Natural killer cell (primary cell): ENCODE measurements around the gene ACAP3. TPM values are rescaled to one million over a fixed set of nuclear protein-coding genes. Genes with fewer than 3 reads are reported as not detected.

Source experiments
- ATAC-seq, 3 donors: fragments of 150-1000 bp in 2 of 3; fragments of 200-7000 bp in 1 of 3; cut with Tn5 transposase; 1 replicate in 1 of 3; 2 replicates in 2 of 3; pipeline ENCODE4 v1.10.0; 2021; ENCODE audit warnings: mild to moderate bottlenecking in 2 of 3, moderate library complexity in 2 of 3
- DNase-seq, 2 donors: peaks; one replicate each; pipeline versions ENCODE4 v3.0.0 to v3.0.0-alpha.2; 2013 to 2021; ENCODE audit warnings: mixed read lengths in 1 of 2
- H3K27ac ChIP-seq: one replicate; pipeline ENCODE4 v1.5.1; 2013; ENCODE audit warnings: mild to moderate bottlenecking, low read length
- H3K27me3 ChIP-seq: one replicate; pipeline ENCODE4 v1.6.1; 2013; ENCODE audit warnings: low read length; ENCODE audit not compliant: control insufficient read depth, insufficient read depth
- H3K36me3 ChIP-seq: one replicate; pipeline ENCODE4 v1.6.1; 2013; ENCODE audit warnings: low read length; ENCODE audit not compliant: control insufficient read depth, insufficient read depth
- H3K4me1 ChIP-seq: one replicate; pipeline ENCODE4 v1.6.1; 2013; ENCODE audit warnings: low read length; ENCODE audit not compliant: control insufficient read depth, insufficient read depth
- H3K4me3 ChIP-seq: one replicate; pipeline ENCODE4 v1.5.1; 2013; ENCODE audit warnings: low read length
- H3K9me3 ChIP-seq: one replicate; pipeline ENCODE4 v1.6.1; 2013; ENCODE audit warnings: low read length; ENCODE audit not compliant: control insufficient read depth, insufficient read depth
- H3K27ac Mint-ChIP-seq, 2 donors: one replicate each; pipeline ENCODE4 v1.8.0; 2022; ENCODE audit warnings: mild to moderate bottlenecking in 2 of 2, mixed read lengths in 2 of 2, moderate library complexity in 1 of 2
- H3K27me3 Mint-ChIP-seq, 2 donors: one replicate each; pipeline ENCODE4 v1.8.0; 2022; ENCODE audit warnings: low read depth in 2 of 2, mixed read lengths in 2 of 2
- H3K36me3 Mint-ChIP-seq: one replicate; pipeline ENCODE4 v1.8.0; 2022; ENCODE audit warnings: mixed read lengths
- H3K4me1 Mint-ChIP-seq, 2 donors: one replicate each; pipeline ENCODE4 v1.8.0; 2022; ENCODE audit warnings: mixed read lengths in 2 of 2
- H3K4me3 Mint-ChIP-seq: one replicate; pipeline ENCODE4 v1.8.0; 2022; ENCODE audit warnings: mild to moderate bottlenecking, moderate library complexity, mixed read lengths
- H3K9me3 Mint-ChIP-seq, 2 donors: one replicate each; pipeline ENCODE4 v1.8.0; 2022; ENCODE audit warnings: mixed read lengths in 2 of 2
- WGBS: methylation state at CpG from one replicate; pipeline ENCODE4 v1.1.7; 2013; ENCODE audit warnings: missing lambda C conversion rate; ENCODE audit not compliant: insufficient coverage; 5-methylcytosine and 5-hydroxymethylcytosine counted together
- intact Hi-C: fragments of 100-400 bp; cut with micrococcal nuclease; formaldehyde crosslinking; loops from one replicate; pipeline ENCODE4 v1.14.2; 2022
- total RNA-seq, 4 donors: library from RNA; stranded (reverse); fragments of 120-200 nt in 1 of 4; gene quantifications; one replicate each; pipeline versions ENCODE4 v1.2.3 to v1.2.4, GENCODE V29; 2013 to 2022
- TF ChIP-seq, protein P1 (sequence below): fragments of 200-600 bp; IDR thresholded peaks from one replicate; pipeline ENCODE4 v1.8.0; 2022; ENCODE audit warnings: antibody characterized with exemption

Gene ACAP3
- total RNA-seq, 3 donors from 2014 or later (not counting 1 experiment from before 2014, with no cell fraction given): 56.1 to 59.7 (median 59.0) TPM

- DNase-seq: no peak
- Histone ChIP-seq H3K4me1 (peaks cover 11% of the 10 kb centered on the region), H3K36me3 (peaks cover 2% of the 10 kb centered on the region), H3K27ac (no peak overlapping the region), H3K4me3 (no peak overlapping the region), H3K27me3 (no peaks in the 10 kb centered on the region), H3K9me3 (no peaks in the 10 kb centered on the region)
- TF ChIP-seq, protein P1, sequence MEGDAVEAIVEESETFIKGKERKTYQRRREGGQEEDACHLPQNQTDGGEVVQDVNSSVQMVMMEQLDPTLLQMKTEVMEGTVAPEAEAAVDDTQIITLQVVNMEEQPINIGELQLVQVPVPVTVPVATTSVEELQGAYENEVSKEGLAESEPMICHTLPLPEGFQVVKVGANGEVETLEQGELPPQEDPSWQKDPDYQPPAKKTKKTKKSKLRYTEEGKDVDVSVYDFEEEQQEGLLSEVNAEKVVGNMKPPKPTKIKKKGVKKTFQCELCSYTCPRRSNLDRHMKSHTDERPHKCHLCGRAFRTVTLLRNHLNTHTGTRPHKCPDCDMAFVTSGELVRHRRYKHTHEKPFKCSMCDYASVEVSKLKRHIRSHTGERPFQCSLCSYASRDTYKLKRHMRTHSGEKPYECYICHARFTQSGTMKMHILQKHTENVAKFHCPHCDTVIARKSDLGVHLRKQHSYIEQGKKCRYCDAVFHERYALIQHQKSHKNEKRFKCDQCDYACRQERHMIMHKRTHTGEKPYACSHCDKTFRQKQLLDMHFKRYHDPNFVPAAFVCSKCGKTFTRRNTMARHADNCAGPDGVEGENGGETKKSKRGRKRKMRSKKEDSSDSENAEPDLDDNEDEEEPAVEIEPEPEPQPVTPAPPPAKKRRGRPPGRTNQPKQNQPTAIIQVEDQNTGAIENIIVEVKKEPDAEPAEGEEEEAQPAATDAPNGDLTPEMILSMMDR: no peak
- no peaks in the 10 kb centered on the region for H3K27me3 Mint-ChIP-seq
- no peak overlapping the region for H3K4me3 Mint-ChIP-seq
- H3K9me3 Mint-ChIP-seq: no peaks in the 10 kb centered on the region
- peaks cover 0 to 26% of the 10 kb centered on the region in 2 donors for H3K4me1 Mint-ChIP-seq
- ATAC-seq: no peak
- intact Hi-C loops: no loop called here
- 83% methylated on average over 15 of the region's 15 CpGs for WGBS
- no peaks in the 10 kb centered on the region for H3K36me3 Mint-ChIP-seq
- H3K27ac Mint-ChIP-seq: no peak overlapping the region
Observed at GRCh38 chr1:1344655-1345361, 37.1 kb upstream of the ACAP3 start.

- Histone ChIP-seq H3K27me3 (no peaks in the 10 kb centered on the region), H3K4me3 (no peak overlapping the region), H3K4me1 (peaks cover 11% of the 10 kb centered on the region), H3K9me3 (no peaks in the 10 kb centered on the region), H3K27ac (no peak overlapping the region), H3K36me3 (peaks cover 2% of the 10 kb centered on the region)
- DNase-seq: no peak
- Mint-ChIP-seq H3K36me3 (no peaks in the 10 kb centered on the region), H3K4me3 (no peak overlapping the region), H3K27ac (peak overlapping the region in 1 of 2 donors; percentile 33), H3K4me1 (peaks cover 0 to 26% of the 10 kb centered on the region in 2 donors), H3K27me3 (no peaks in the 10 kb centered on the region), H3K9me3 (no peaks in the 10 kb centered on the region)
- 90% methylated on average over 24 of the region's 24 CpGs for WGBS
- intact Hi-C loops: no loop called here
- ATAC-seq: no peak
- TF ChIP-seq, protein P1: no peak
Observed at GRCh38 chr1:1343811-1344421, 36.2 kb upstream of the ACAP3 start.

DNA sequence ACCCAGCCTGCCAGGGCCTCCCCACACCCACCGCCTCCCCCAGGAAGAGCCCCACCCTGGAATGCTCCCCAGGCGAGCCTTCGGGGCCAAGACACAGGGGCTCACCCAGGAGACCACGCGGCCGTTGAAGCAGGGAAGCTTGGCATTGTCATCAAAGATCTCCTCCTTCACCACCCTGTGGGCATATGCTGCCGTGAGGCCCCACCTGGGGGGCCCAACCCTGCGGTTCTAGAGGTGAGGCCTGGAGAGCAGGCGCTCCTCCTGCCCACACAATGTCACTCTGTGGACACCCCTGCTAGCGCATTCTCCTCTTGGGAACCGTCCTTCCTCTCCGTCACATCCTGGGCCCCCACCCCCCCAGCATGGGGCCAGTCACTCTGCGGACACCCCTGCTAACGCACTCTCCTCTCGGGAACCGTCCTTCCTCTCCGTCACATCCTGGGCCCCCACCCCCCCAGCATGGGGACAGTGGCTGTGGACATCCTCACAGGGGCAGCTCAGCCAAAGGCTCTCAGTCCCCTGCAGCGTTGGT, 34.9 kb upstream of the ACAP3 start:
- peak overlapping the region in 1 of 2 donors; percentile 33 for H3K27ac Mint-ChIP-seq
- ATAC-seq (no peak), DNase-seq (no peak)
- intact Hi-C loops: no loop called here
- H3K9me3 Mint-ChIP-seq: no peaks in the 10 kb centered on the region
- H3K27me3 Mint-ChIP-seq: no peaks in the 10 kb centered on the region
- 90% methylated on average over 18 of the region's 18 CpGs for WGBS
- Histone ChIP-seq H3K27me3 (no peaks in the 10 kb centered on the region), H3K4me1 (peaks cover 3% of the 10 kb centered on the region), H3K4me3 (no peak overlapping the region), H3K36me3 (peaks cover 2% of the 10 kb centered on the region), H3K9me3 (no peaks in the 10 kb centered on the region), H3K27ac (no peak overlapping the region)
- TF ChIP-seq, protein P1: no peak
- H3K4me1 Mint-ChIP-seq: peaks cover 0 to 19% of the 10 kb centered on the region in 2 donors
- no peak overlapping the region for H3K4me3 Mint-ChIP-seq
- no peaks in the 10 kb centered on the region for H3K36me3 Mint-ChIP-seq
